ENCODE measurements around the gene SNTA1. TPM values are rescaled to one million over a fixed set of nuclear protein-coding genes. Genes with fewer than 3 reads are reported as not detected.

Gene SNTA1
- total and polyA plus RNA-seq, 2 of the 13 experiments (the other 11 are each of a cell fraction or from before 2014, with no cell fraction given): 16.4 to 18.3 TPM

GRCh38 chr20:33465481-33466302 lies 22.1 kb upstream of the SNTA1 start (continued):
- TF ChIP-seq, protein P1, sequence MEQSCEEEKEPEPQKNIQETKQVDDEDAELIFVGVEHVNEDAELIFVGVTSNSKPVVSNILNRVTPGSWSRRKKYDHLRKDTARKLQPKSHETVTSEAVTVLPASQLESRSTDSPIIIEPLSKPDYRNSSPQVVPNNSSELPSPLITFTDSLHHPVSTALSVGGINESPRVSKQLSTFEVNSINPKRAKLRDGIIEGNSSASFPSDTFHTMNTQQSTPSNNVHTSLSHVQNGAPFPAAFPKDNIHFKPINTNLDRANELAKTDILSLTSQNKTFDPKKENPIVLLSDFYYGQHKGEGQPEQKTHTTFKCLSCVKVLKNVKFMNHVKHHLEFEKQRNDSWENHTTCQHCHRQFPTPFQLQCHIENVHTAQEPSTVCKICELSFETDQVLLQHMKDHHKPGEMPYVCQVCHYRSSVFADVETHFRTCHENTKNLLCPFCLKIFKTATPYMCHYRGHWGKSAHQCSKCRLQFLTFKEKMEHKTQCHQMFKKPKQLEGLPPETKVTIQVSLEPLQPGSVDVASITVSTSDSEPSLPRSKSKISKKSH (CRISPR knock-in tag; IDR thresholded peaks at IDR 0.05; ENCODE audit: borderline replicate concordance): peak; percentile 48; the same call in 1 of the 2 replicates
- no peak for TF ChIP-seq DMAP1 (CRISPR knock-in tag; IDR thresholded peaks at IDR 0.05)
- 0 out of 2 replicates have a peak, but pooled peaks have one; percentile 53 for TF ChIP-seq ZNF451 (CRISPR knock-in tag; IDR thresholded peaks at IDR 0.05)
- peak; percentile 20; the same call in 1 of the 2 replicates for TF ChIP-seq ZNF768 (CRISPR knock-in tag; IDR thresholded peaks at IDR 0.05)
- TF ChIP-seq SAFB2 (CRISPR knock-in tag; IDR thresholded peaks at IDR 0.05; ENCODE audit: borderline replicate concordance, low read depth): no peak
- TF ChIP-seq XRCC5 (optimal IDR thresholded peaks at IDR 0.05; ENCODE audit: low read length): peak; percentile 75
- TF ChIP-seq ZNF225 (CRISPR knock-in tag; IDR thresholded peaks at IDR 0.05): peak; percentile 71; the same call in 1 of the 2 replicates
- TF ChIP-seq NRL (CRISPR knock-in tag; IDR thresholded peaks at IDR 0.05; ENCODE audit: borderline replicate concordance): peak; percentile 39; the same call in 1 of the 2 replicates
- TF ChIP-seq AGO2 (optimal IDR thresholded peaks at IDR 0.05; ENCODE audit: low read depth, low read length): no peak
- no peak for TF ChIP-seq FOXA1 (IDR thresholded peaks at IDR 0.05)
- no peak for TF ChIP-seq FOXA1 (CRISPR knock-in tag; IDR thresholded peaks at IDR 0.05)
- peak; percentile 59; the same call in 1 of the 2 replicates for TF ChIP-seq HIC2 (CRISPR knock-in tag; IDR thresholded peaks at IDR 0.05; ENCODE audit: low read depth)
- no peak for TF ChIP-seq ZBTB4 (CRISPR knock-in tag; IDR thresholded peaks at IDR 0.05; ENCODE audit: borderline replicate concordance)
- TF ChIP-seq ATRX (CRISPR knock-in tag; IDR thresholded peaks at IDR 0.05; ENCODE audit: borderline replicate concordance): no peak
- peak; percentile 62; the same call in 1 of the 2 replicates for TF ChIP-seq ZNF891 (CRISPR knock-in tag; IDR thresholded peaks at IDR 0.05)
- TF ChIP-seq MEIS1 (CRISPR knock-in tag; IDR thresholded peaks at IDR 0.05; ENCODE audit: borderline replicate concordance): 0 out of 2 replicates have a peak, but pooled peaks have one; percentile 32
